ENCODE results near the gene NSD2.
"Not testable (repeated sequence)": the region's sequence is repeated elsewhere in the genome, so short reads cannot be mapped to it uniquely, and the experiment has no call there.

Gene NSD2

GRCh38 chr4:2031161-2031560, 160.0 kb downstream of the NSD2 start:
- H3K9me3 ChIP-seq (ENCODE audit: control insufficient read depth, insufficient read depth, low read depth, low read length); POLR2A ChIA-PET; H3K27ac ChIP-seq (ENCODE audit: extremely low read depth, low read depth, low read length); H3K36me3 ChIP-seq (ENCODE audit: control insufficient read depth in 2 of 2, insufficient read depth in 1 of 2, low read length in 2 of 2); H3K4me1 ChIP-seq (ENCODE audit: control insufficient read depth, insufficient read depth, low read length); CTCF ChIA-PET; H3K4me3 ChIP-seq (ENCODE audit: low read depth, low read length): not testable (repeated sequence)
- peak; percentile 93 for TF ChIP-seq ZNF558 (tag by site-specific recombination; IDR thresholded peaks at IDR 0.05)
